ENCODE results near the gene DTL. TPM values are rescaled to one million over a fixed set of nuclear protein-coding genes. Genes with fewer than 3 reads are reported as not detected.
"Not testable (repeated sequence)": the region's sequence is repeated elsewhere in the genome, so short reads cannot be mapped to it uniquely, and the experiment has no call there.

Gene DTL
- polyA plus RNA-seq, 2 of the 4 experiments (the other 2 are of a cell fraction) = 22.0 to 30.2 TPM

DNA sequence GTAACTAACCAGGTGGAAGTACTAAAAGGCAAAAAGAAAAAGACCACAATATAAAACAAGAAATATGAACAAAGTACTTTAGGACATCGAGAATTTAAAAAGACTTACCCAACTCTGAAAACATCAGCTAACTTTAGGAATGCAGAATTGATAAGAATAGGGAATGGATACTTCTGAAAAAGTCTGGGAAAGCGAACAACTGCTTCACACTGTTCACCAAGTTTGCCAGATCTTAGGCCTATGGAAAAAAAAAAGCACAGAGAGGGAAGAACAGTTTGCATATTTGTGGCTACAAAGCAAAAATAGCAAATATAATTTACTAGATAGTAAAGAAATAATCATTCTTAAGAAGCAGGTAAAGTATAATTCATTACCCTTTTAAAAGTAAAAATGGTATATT, 14.6 kb upstream of the DTL start:
- no peak for ATAC-seq
- H3K27ac ChIP-seq = no peak overlapping the region
- no peaks in the 10 kb centered on the region; the same call in 2 of the 3 replicates for H3K4me1 ChIP-seq
- no peak for FAIRE-seq
- no peak for DNase-seq (ENCODE audit: low read depth in 1 of 2, low spot score in 1 of 2)
- ChIA-PET CTCF (interaction anchor here (1.2 to 8.6 kb wide), 3 partner anchors 8 to 340 kb away, joined by 4 to 72 read pairs (median 8); partner anchors contain the start of genes DTL and INTS7), POLR2A (no interaction called here)
- no peak for TF ChIP-seq RAD21 (conservative IDR thresholded peaks at IDR 0.05 in 1 of 2, IDR thresholded peaks at IDR 0.05 in 1 of 2)
- no peak overlapping the region for H3K4me2 ChIP-seq
- H3K9me3 ChIP-seq = peaks cover 9% of the 10 kb centered on the region; the same call in 1 of the 3 replicates
- 89% methylated on average over 2 of the region's 2 CpGs for WGBS (ENCODE audit: missing lambda C conversion rate)
- no peak overlapping the region for H3K4me3 ChIP-seq

- H3K4me2 ChIP-seq = no peak overlapping the region
- ChIA-PET POLR2A (interaction anchor here (0.7 kb wide), 1 partner anchor 9 kb away, joined by 3 read pairs; no protein-coding TSS in a partner anchor), CTCF (interaction anchor here (0.6 to 8.6 kb wide), 6 partner anchors 9 to 350 kb away, joined by 3 to 72 read pairs (median 4); partner anchors contain the start of genes DTL and INTS7)
- FAIRE-seq (no peak), ATAC-seq (no peak), DNase-seq (ENCODE audit: low read depth in 1 of 2, low spot score in 1 of 2) (no peak)
- H3K9me3 ChIP-seq = peaks cover 9% of the 10 kb centered on the region; the same call in 1 of the 3 replicates
- no peak overlapping the region for H3K4me3 ChIP-seq
- TF ChIP-seq NFE2L2 (conservative IDR thresholded peaks at IDR 0.05; ENCODE audit: low read length) = no peak
- TF ChIP-seq GATA3 (IDR thresholded peaks at IDR 0.05; ENCODE audit: borderline replicate concordance) = no peak
- TF ChIP-seq, protein P1, sequence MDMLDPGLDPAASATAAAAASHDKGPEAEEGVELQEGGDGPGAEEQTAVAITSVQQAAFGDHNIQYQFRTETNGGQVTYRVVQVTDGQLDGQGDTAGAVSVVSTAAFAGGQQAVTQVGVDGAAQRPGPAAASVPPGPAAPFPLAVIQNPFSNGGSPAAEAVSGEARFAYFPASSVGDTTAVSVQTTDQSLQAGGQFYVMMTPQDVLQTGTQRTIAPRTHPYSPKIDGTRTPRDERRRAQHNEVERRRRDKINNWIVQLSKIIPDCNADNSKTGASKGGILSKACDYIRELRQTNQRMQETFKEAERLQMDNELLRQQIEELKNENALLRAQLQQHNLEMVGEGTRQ (IDR thresholded peaks at IDR 0.05) = no peak
- TF ChIP-seq BCL3 (IDR thresholded peaks at IDR 0.05) = no peak
- no peak for TF ChIP-seq NR3C1 (IDR thresholded peaks at IDR 0.05)
- no peak for TF ChIP-seq MAFK (IDR thresholded peaks at IDR 0.05; ENCODE audit: partially characterized antibody)
- TF ChIP-seq, protein P2, sequence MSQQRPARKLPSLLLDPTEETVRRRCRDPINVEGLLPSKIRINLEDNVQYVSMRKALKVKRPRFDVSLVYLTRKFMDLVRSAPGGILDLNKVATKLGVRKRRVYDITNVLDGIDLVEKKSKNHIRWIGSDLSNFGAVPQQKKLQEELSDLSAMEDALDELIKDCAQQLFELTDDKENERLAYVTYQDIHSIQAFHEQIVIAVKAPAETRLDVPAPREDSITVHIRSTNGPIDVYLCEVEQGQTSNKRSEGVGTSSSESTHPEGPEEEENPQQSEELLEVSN (IDR thresholded peaks at IDR 0.05; ENCODE audit: borderline replicate concordance, low read depth) = no peak
- TF ChIP-seq CBX2 (IDR thresholded peaks at IDR 0.05; ENCODE audit: borderline replicate concordance, low read depth) = no peak
- no peak for TF ChIP-seq ELK1 (IDR thresholded peaks at IDR 0.05; ENCODE audit: low read depth, low read length)
- no peak for TF ChIP-seq EHMT2 (IDR thresholded peaks at IDR 0.05; ENCODE audit: low read depth)
- TF ChIP-seq FOSB (CRISPR knock-in tag; IDR thresholded peaks at IDR 0.05) = no peak
- no peak overlapping the region for H3K27ac ChIP-seq
- H3K4me1 ChIP-seq = peaks cover 3% of the 10 kb centered on the region
- WGBS (ENCODE audit: missing lambda C conversion rate) = 89% methylated on average over 2 of the region's 2 CpGs
Measured at GRCh38 chr1:212021563-212021962, 14.0 kb upstream of the DTL start.

- ChIA-PET CTCF (interaction anchor here (1.0 to 8.6 kb wide), 3 partner anchors 10 to 12 kb away, joined by 3 to 72 read pairs (median 8); partner anchors contain the start of genes DTL and INTS7), POLR2A (interaction anchor here (1.0 kb wide), 1 partner anchor 12 kb away, joined by 3 read pairs; the partner anchor contains the start of genes DTL and INTS7)
- H3K4me3 ChIP-seq; DNase-seq (ENCODE audit: low read depth in 1 of 2, low spot score in 1 of 2); H3K4me2 ChIP-seq; H3K9me3 ChIP-seq; FAIRE-seq; ATAC-seq; H3K27ac ChIP-seq: not testable (repeated sequence)
- H3K4me1 ChIP-seq = peaks cover 17% of the 10 kb centered on the region
Measured at GRCh38 chr1:212022908-212023307, 12.6 kb upstream of the DTL start.

- no peak overlapping the region for H3K4me3 ChIP-seq
- no peak overlapping the region for H3K4me2 ChIP-seq
- TF ChIP-seq KDM1A (IDR thresholded peaks at IDR 0.05; ENCODE audit: low read depth) (peak; percentile 70; the same call in 1 of the 2 replicates), ZNF302 (CRISPR knock-in tag; IDR thresholded peaks at IDR 0.05) (no peak)
- FAIRE-seq (no peak), DNase-seq (ENCODE audit: low read depth in 1 of 2, low spot score in 1 of 2) (no peak), ATAC-seq (no peak)
- POLR2A ChIA-PET = no interaction called here
- peaks cover 34% of the 10 kb centered on the region for H3K4me1 ChIP-seq
- 94% methylated on average over 3 of the region's 3 CpGs for WGBS (ENCODE audit: missing lambda C conversion rate)
- no peak overlapping the region for H3K27ac ChIP-seq
- CTCF ChIA-PET = interaction anchor here (1.0 to 8.6 kb wide), 2 partner anchors 9 to 12 kb away, joined by 3 to 72 read pairs; partner anchors contain the start of genes DTL and INTS7
- peaks cover 9% of the 10 kb centered on the region; the same call in 1 of the 3 replicates for H3K9me3 ChIP-seq
Measured at GRCh38 chr1:212024469-212025149, 10.9 kb upstream of the DTL start.
